Ectodermal cell (in vitro differentiated cells): ENCODE data around the gene ENKUR. TPM values are rescaled to one million over a fixed set of nuclear protein-coding genes. Genes with fewer than 3 reads are reported as not detected.
A peak's percentile ranks its signal among the peaks of the same experiment; 100 is the strongest.

Source experiments
- H3K27ac ChIP-seq: 2 replicates; pipeline ENCODE4 v1.7.0; 2013; ENCODE audit warnings: mild to moderate bottlenecking, low read depth, low read length; ENCODE audit not compliant: insufficient read depth, poor library complexity, severe bottlenecking
- H3K27me3 ChIP-seq: 2 replicates; pipeline ENCODE4 v1.7.0; 2013; ENCODE audit warnings: mild to moderate bottlenecking, low read length; ENCODE audit not compliant: insufficient read depth, control insufficient read depth, poor library complexity, severe bottlenecking
- H3K36me3 ChIP-seq: one replicate; pipeline ENCODE4 v1.7.0; 2013; ENCODE audit warnings: low read length; ENCODE audit not compliant: control insufficient read depth, insufficient read depth
- H3K4me1 ChIP-seq: one replicate; pipeline ENCODE4 v1.7.0; 2013; ENCODE audit warnings: low read length; ENCODE audit not compliant: control insufficient read depth, insufficient read depth
- H3K4me3 ChIP-seq: 2 replicates; pipeline ENCODE4 v1.7.0; 2013; ENCODE audit warnings: low read depth, low read length, control low read depth; ENCODE audit not compliant: insufficient read depth
- H3K9me3 ChIP-seq: 2 replicates; pipeline ENCODE4 v1.7.0; 2013; ENCODE audit warnings: mild to moderate bottlenecking, low read length, moderate library complexity; ENCODE audit not compliant: control insufficient read depth
- WGBS, 2 experiments: methylation state at CpG; one replicate each; pipeline ENCODE4 v1.1.7; 2013; ENCODE audit warnings: missing lambda C conversion rate in 2 of 2; 5-methylcytosine and 5-hydroxymethylcytosine counted together
- polyA plus RNA-seq, 4 experiments: library from polyadenylated mRNA; stranded (reverse); fragments of 50-300 nt; gene quantifications; one replicate each; pipeline ENCODE4 v1.2.3, GENCODE V29; 2013

Gene ENKUR
- 1.8 TPM for polyA plus RNA-seq (2013, experiment 1 of 4)
- 0.94 TPM for polyA plus RNA-seq (2013, experiment 2 of 4)
- 0.80 TPM for polyA plus RNA-seq (2013, experiment 3 of 4)
- polyA plus RNA-seq (2013, experiment 4 of 4): 3.1 TPM

- no peaks in the 10 kb centered on the region for H3K27me3 ChIP-seq
- H3K9me3 ChIP-seq: no peaks in the 10 kb centered on the region
- peak within 1 kb of the TSS; percentile 55 for H3K4me3 ChIP-seq
- H3K36me3 ChIP-seq: no peaks in the 10 kb centered on the region
- 1% methylated on average over 16 of the region's 16 CpGs for WGBS, 2 experiments
- peaks cover 4% of the 10 kb centered on the region for H3K4me1 ChIP-seq
- peak within 1 kb of the TSS; percentile 96 for H3K27ac ChIP-seq
Measured at GRCh38 chr10:25015828-25016375, at the start of gene ENKUR. ENKUR (minus strand) TSS chr10:25016158; CDS start chr10:25015936, 222 bp downstream.

- no peaks in the 10 kb centered on the region for H3K36me3 ChIP-seq
- H3K4me1 ChIP-seq: no peaks in the 10 kb centered on the region
- no peaks in the 10 kb centered on the region for H3K9me3 ChIP-seq
- no peak overlapping the region for H3K27ac ChIP-seq
- WGBS, 2 experiments: 83 to 87% methylated on average over 2 of the region's 2 CpGs
- no peaks in the 10 kb centered on the region for H3K27me3 ChIP-seq
- no peak overlapping the region for H3K4me3 ChIP-seq
Measured at GRCh38 chr10:25064401-25064800, 48.4 kb upstream of the ENKUR start.

GRCh38 chr10:25063644-25064043 is 47.7 kb upstream of the ENKUR start:
- Histone ChIP-seq H3K4me3 (no peak overlapping the region), H3K27me3 (no peaks in the 10 kb centered on the region), H3K4me1 (no peaks in the 10 kb centered on the region), H3K36me3 (no peaks in the 10 kb centered on the region), H3K27ac (no peak overlapping the region), H3K9me3 (no peaks in the 10 kb centered on the region)
- 90 to 95% methylated on average over 8 of the region's 8 CpGs for whole genome bisulfite sequencing, 2 experiments

- Histone ChIP-seq H3K27ac (no peak overlapping the region), H3K27me3 (no peaks in the 10 kb centered on the region), H3K36me3 (no peaks in the 10 kb centered on the region), H3K4me1 (no peaks in the 10 kb centered on the region), H3K4me3 (no peak overlapping the region), H3K9me3 (no peaks in the 10 kb centered on the region)
- 95 to 96% methylated on average over 1 of the region's 1 CpG for WGBS, 2 experiments
Measured at GRCh38 chr10:25063157-25063556, 47.2 kb upstream of the ENKUR start.

- Histone ChIP-seq H3K4me3 (no peak overlapping the region), H3K9me3 (no peaks in the 10 kb centered on the region), H3K36me3 (no peaks in the 10 kb centered on the region), H3K4me1 (no peaks in the 10 kb centered on the region), H3K27ac (no peak overlapping the region), H3K27me3 (no peaks in the 10 kb centered on the region)
- 89 to 91% methylated on average over 11 of the region's 11 CpGs for WGBS, 2 experiments
Measured at GRCh38 chr10:25061711-25062449, 45.9 kb upstream of the ENKUR start.

- H3K36me3 ChIP-seq: no peaks in the 10 kb centered on the region
- WGBS, 2 experiments: 94% methylated on average over 7 of the region's 7 CpGs
- H3K9me3 ChIP-seq: no peaks in the 10 kb centered on the region
- H3K27ac ChIP-seq: no peak overlapping the region
- H3K27me3 ChIP-seq: no peaks in the 10 kb centered on the region
- H3K4me3 ChIP-seq: no peak overlapping the region
- no peaks in the 10 kb centered on the region for H3K4me1 ChIP-seq
Measured at GRCh38 chr10:25061125-25061524, 45.2 kb upstream of the ENKUR start.

- Histone ChIP-seq H3K9me3 (no peaks in the 10 kb centered on the region), H3K36me3 (no peaks in the 10 kb centered on the region), H3K27me3 (no peaks in the 10 kb centered on the region), H3K4me1 (no peaks in the 10 kb centered on the region), H3K27ac (no peak overlapping the region), H3K4me3 (no peak overlapping the region)
- WGBS, 2 experiments: 86 to 90% methylated on average over 7 of the region's 7 CpGs
Measured at GRCh38 chr10:25059990-25060389, 44.0 kb upstream of the ENKUR start.

GRCh38 chr10:25057886-25058285 is 41.9 kb upstream of the ENKUR start:
- WGBS, 2 experiments: 91 to 95% methylated on average over 4 of the region's 4 CpGs
- H3K27me3 ChIP-seq: no peaks in the 10 kb centered on the region
- H3K4me1 ChIP-seq: no peaks in the 10 kb centered on the region
- no peaks in the 10 kb centered on the region for H3K9me3 ChIP-seq
- no peaks in the 10 kb centered on the region for H3K36me3 ChIP-seq
- H3K27ac ChIP-seq: no peak overlapping the region
- H3K4me3 ChIP-seq: no peak overlapping the region

- Histone ChIP-seq H3K36me3 (no peaks in the 10 kb centered on the region), H3K4me1 (no peaks in the 10 kb centered on the region), H3K27me3 (no peaks in the 10 kb centered on the region), H3K27ac (no peak overlapping the region), H3K9me3 (no peaks in the 10 kb centered on the region), H3K4me3 (no peak overlapping the region)
- 82 to 92% methylated on average over 2 to 3 of the region's 3 CpGs for WGBS, 2 experiments
Measured at GRCh38 chr10:25056726-25057125, 40.8 kb upstream of the ENKUR start.

- no peaks in the 10 kb centered on the region for H3K36me3 ChIP-seq
- H3K27ac ChIP-seq: no peak overlapping the region
- no CpG with 5 or more reads among the region's 1 CpG for WGBS, 2 experiments
- H3K4me3 ChIP-seq: no peak overlapping the region
- H3K27me3 ChIP-seq: no peaks in the 10 kb centered on the region
- no peaks in the 10 kb centered on the region for H3K9me3 ChIP-seq
- no peaks in the 10 kb centered on the region for H3K4me1 ChIP-seq
Measured at GRCh38 chr10:25052012-25052411, 36.1 kb upstream of the ENKUR start.
